KMS-11 (cell line): ENCODE data around the gene CAPN9.
"Not testable (repeated sequence)": the region's sequence is repeated elsewhere in the genome, so short reads cannot be mapped to it uniquely, and the experiment has no call there.

Experiments
- H2AFZ ChIP-seq: fragments of 200-600 bp; sonication (generic); 2 replicates; pipeline ENCODE4 v1.6.1; 2016; ENCODE audit warnings: antibody characterized with exemption, mixed run types, low read depth
- H3K27ac ChIP-seq: fragments of 200-600 bp; sonication (generic); 2 replicates; pipeline ENCODE4 v1.6.1; 2016; ENCODE audit warnings: mild to moderate bottlenecking, mixed run types
- H3K27me3 ChIP-seq: fragments of 200-600 bp; sonication (generic); 2 replicates; pipeline ENCODE4 v1.6.1; 2017; ENCODE audit warnings: mild to moderate bottlenecking, low read depth, mixed run types, moderate library complexity; ENCODE audit not compliant: insufficient read depth
- H3K36me3 ChIP-seq: fragments of 200-600 bp; sonication (generic); 2 replicates; pipeline ENCODE4 v1.6.1; 2017; ENCODE audit warnings: mild to moderate bottlenecking, mixed run types; ENCODE audit not compliant: insufficient read depth
- H3K4me1 ChIP-seq: fragments of 200-600 bp; sonication (generic); 2 replicates; pipeline ENCODE4 v1.6.1; 2016; ENCODE audit warnings: mild to moderate bottlenecking, low read depth, mixed run types; ENCODE audit not compliant: poor library complexity, severe bottlenecking
- H3K4me2 ChIP-seq: fragments of 200-600 bp; sonication (generic); 2 replicates; pipeline ENCODE4 v1.7.0; 2016; ENCODE audit warnings: mild to moderate bottlenecking, mixed run types
- H3K4me3 ChIP-seq: fragments of 200-600 bp; sonication (generic); IDR thresholded peaks from 2 replicates; pipeline ENCODE4 v1.6.1; 2017; ENCODE audit warnings: low read depth, low read length, mixed read lengths; ENCODE audit not compliant: insufficient read depth
- H3K79me2 ChIP-seq: fragments of 200-600 bp; sonication (generic); 2 replicates; pipeline ENCODE4 v1.6.1; 2016; ENCODE audit warnings: low read depth, mixed run types; ENCODE audit not compliant: insufficient read depth
- H3K9ac ChIP-seq: fragments of 200-600 bp; sonication (generic); 2 replicates; pipeline ENCODE4 v1.6.1; 2016; ENCODE audit warnings: mild to moderate bottlenecking, mixed run types
- H4K20me1 ChIP-seq: fragments of 200-600 bp; sonication (generic); 2 replicates; pipeline ENCODE4 v1.6.1; 2016; ENCODE audit warnings: mild to moderate bottlenecking, mixed run types; ENCODE audit not compliant: insufficient read depth
- TF ChIP-seq, protein P1 (sequence below): fragments of 200-600 bp; sonication (generic); conservative IDR thresholded peaks from 2 replicates; pipeline ENCODE4 v1.6.1; 2017; ENCODE audit warnings: low read depth, mild to moderate bottlenecking, antibody characterized with exemption, low read length, moderate library complexity, mixed read lengths

Gene CAPN9

DNA sequence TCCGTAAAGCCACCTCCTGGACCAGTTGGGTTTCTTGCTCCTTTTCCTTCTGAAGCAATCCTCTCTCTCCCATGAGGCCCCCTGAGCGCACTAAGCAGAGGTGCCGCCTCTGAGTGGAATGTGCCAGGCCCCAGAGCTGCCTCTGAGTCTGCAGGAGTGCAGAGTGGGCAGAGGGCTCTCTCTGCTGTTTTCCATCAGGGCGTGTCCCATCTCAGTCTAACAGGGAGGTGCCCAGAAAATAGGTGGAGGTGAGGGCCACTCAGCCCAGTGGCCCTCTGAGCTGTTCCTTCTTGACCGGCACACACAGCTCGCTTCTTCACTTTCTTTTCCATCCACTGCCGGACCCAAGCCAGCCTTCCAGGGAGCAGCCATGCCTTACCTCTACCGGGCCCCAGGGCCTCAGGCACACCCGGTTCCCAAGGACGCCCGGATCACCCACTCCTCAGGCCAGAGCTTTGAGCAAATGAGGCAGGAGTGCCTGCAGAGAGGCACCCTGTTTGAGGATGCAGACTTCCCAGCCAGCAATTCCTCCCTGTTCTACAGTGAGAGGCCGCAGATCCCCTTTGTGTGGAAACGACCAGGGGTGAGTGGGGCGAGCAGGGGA, at the start of gene CAPN9:
Gene CAPN9 (plus strand): TSS at position 262 of the 604 bp plus-strand sequence. CDS start 109 bp downstream, at position 371.
- no peak within 1 kb of the TSS for H2AFZ ChIP-seq
- H3K4me3 ChIP-seq = no peak within 1 kb of the TSS

DNA sequence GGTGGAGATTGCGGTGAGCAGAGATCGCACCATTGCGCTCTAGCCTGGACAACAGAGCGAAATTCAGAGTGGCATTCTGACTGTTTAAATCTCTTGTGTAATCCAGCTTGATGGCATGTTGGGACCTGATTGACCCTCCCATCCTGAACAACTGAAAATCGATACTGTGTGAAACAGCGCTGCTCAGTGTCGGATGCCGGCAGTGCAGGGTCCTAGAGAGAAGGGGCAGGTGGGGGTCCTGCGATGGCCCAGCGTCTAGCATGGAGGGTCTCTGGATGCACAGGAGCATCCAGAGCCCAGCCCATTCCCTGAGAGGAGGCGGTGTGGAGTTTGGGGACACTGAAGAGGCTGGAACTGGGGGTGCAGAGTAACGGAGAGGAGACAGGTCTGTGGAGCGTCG, 49.1 kb upstream of the CAPN9 start:
- Histone ChIP-seq H3K27ac (no peak overlapping the region), H3K4me3 (no peak overlapping the region), H3K9ac (no peak overlapping the region), H3K36me3 (0 out of 2 replicates have a peak, but pooled peaks cover under 1% of the 10 kb centered on the region), H3K79me2 (no peaks in the 10 kb centered on the region), H3K27me3 (no peaks in the 10 kb centered on the region), H3K4me2 (no peak overlapping the region), H3K4me1 (no peaks in the 10 kb centered on the region), H4K20me1 (no peaks in the 10 kb centered on the region), H2AFZ (no peak overlapping the region)
- TF ChIP-seq, protein P1, sequence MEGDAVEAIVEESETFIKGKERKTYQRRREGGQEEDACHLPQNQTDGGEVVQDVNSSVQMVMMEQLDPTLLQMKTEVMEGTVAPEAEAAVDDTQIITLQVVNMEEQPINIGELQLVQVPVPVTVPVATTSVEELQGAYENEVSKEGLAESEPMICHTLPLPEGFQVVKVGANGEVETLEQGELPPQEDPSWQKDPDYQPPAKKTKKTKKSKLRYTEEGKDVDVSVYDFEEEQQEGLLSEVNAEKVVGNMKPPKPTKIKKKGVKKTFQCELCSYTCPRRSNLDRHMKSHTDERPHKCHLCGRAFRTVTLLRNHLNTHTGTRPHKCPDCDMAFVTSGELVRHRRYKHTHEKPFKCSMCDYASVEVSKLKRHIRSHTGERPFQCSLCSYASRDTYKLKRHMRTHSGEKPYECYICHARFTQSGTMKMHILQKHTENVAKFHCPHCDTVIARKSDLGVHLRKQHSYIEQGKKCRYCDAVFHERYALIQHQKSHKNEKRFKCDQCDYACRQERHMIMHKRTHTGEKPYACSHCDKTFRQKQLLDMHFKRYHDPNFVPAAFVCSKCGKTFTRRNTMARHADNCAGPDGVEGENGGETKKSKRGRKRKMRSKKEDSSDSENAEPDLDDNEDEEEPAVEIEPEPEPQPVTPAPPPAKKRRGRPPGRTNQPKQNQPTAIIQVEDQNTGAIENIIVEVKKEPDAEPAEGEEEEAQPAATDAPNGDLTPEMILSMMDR = no peak

More for the DNA sequence above, at the start of gene CAPN9:
- Histone ChIP-seq H4K20me1 (no peaks in the 10 kb centered on the region), H3K79me2 (no peaks in the 10 kb centered on the region), H3K4me1 (no peaks in the 10 kb centered on the region), H3K4me2 (no peak within 1 kb of the TSS), H3K9ac (no peak within 1 kb of the TSS), H3K27me3 (no peaks in the 10 kb centered on the region), H3K36me3 (no peaks in the 10 kb centered on the region), H3K27ac (no peak within 1 kb of the TSS)
- TF ChIP-seq, protein P1 = no peak

DNA sequence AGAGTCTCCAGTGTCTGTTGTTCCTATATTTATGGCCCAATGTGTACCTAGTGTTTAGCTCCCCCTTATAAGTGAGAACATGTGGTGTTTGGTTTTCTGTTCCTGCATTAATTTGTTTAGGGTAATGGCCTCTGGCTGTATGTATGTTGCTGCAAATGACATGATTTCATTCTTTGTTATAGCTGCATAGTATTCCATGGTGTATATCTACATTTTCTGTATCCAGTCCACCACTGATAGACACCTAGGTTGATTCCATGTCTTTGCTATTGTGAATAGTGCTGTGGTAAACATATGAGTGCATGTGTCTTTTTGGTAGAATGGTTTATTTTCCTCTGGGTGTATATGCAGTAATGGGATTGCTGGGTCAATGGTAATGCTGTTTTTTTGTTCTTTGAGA, 48.2 kb upstream of the CAPN9 start:
- H2AFZ ChIP-seq, H3K36me3 ChIP-seq, H3K27ac ChIP-seq, H3K4me1 ChIP-seq, H3K4me2 ChIP-seq, H3K9ac ChIP-seq, H3K27me3 ChIP-seq, H3K4me3 ChIP-seq, H3K79me2 ChIP-seq, H4K20me1 ChIP-seq: not testable (repeated sequence)

DNA sequence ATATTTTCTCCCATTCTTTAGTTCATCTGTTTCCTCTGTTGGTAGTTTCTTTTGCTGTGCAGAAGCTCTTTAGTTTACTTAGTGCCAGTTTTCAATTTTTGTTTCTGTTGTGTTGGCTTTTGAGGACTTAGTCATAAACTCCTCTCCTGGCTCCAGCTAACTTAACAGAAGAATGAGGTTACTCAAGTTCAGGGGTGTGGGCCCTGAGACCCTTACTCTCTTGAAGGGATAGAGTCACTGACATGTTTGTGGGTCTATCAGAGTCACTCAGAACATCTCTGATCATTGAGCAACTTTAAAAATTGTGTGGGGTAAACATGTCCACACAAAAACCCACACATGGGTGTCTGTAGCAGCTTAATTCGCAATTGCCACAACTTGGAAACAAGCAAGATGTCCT, 47.5 kb upstream of the CAPN9 start:
- H3K9ac ChIP-seq = no peak overlapping the region
- TF ChIP-seq, protein P1 = no peak
- no peaks in the 10 kb centered on the region for H3K36me3 ChIP-seq
- no peak overlapping the region for H3K27ac ChIP-seq
- no peaks in the 10 kb centered on the region for H3K27me3 ChIP-seq
- no peak overlapping the region for H3K4me2 ChIP-seq
- H3K79me2 ChIP-seq = no peaks in the 10 kb centered on the region
- no peaks in the 10 kb centered on the region for H4K20me1 ChIP-seq
- no peaks in the 10 kb centered on the region for H3K4me1 ChIP-seq
- no peak overlapping the region for H3K4me3 ChIP-seq
- no peak overlapping the region for H2AFZ ChIP-seq

DNA sequence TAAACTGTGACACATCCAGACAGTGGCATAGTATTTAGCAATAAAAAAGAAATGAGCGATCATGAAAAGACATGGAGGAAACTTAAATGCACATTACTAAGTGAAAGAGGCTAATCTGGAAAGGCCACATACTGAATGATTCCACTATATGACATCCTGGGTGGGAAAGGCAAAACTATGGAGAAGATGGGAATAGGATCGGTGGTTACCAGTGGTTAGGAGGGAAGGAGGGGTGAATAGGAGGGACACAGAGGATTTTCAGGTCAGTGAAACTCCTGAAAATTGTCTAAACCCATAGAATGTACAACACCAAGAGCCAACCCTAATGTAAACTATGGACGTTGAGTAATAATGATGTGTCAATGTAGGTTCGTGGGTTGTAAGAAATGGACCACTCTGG, 47.1 kb upstream of the CAPN9 start:
- Histone ChIP-seq H3K27ac (no peak overlapping the region), H4K20me1 (no peaks in the 10 kb centered on the region), H3K4me3 (no peak overlapping the region), H3K36me3 (no peaks in the 10 kb centered on the region), H2AFZ (no peak overlapping the region), H3K4me1 (no peaks in the 10 kb centered on the region), H3K27me3 (no peaks in the 10 kb centered on the region), H3K9ac (no peak overlapping the region), H3K79me2 (no peaks in the 10 kb centered on the region), H3K4me2 (no peak overlapping the region)
- TF ChIP-seq, protein P1 = no peak
